NCI-H460 (cell line): Measurements from ENCODE around the gene NHERF2. TPM values are rescaled to one million over a fixed set of nuclear protein-coding genes. Genes with fewer than 3 reads are reported as not detected.
"Not testable (repeated sequence)": the region's sequence is repeated elsewhere in the genome, so short reads cannot be mapped to it uniquely, and the experiment has no call there.

Experiments used
- DNase-seq: peaks from one replicate; pipeline ENCODE4 v3.0.0-alpha.2; 2016; ENCODE audit warnings: low read depth; ENCODE audit errors: extremely low read depth
- total RNA-seq: library from RNA; depleted of rRNA; stranded (reverse); fragments of >200 nt; shearing (Covaris generic); gene quantifications from 2 replicates; pipeline ENCODE4 v1.2.3, GENCODE V29; 2014

Gene NHERF2
- total RNA-seq, 1 experiment from 2014 or later: 11.1 TPM

- no peak for DNase-seq
These were observed 1.5 kb upstream of the NHERF2 start for GRCh38 chr16:2025251-2025650.

- no peak for DNase-seq
These were observed 733 bp upstream of the NHERF2 start for GRCh38 chr16:2025878-2026460.

GRCh38 chr16:2027024-2028010, 615 bp downstream of the NHERF2 start:
- no peak for DNase-seq

- DNase-seq: no peak
These were observed 1.4 kb downstream of the NHERF2 start for GRCh38 chr16:2028146-2028545.

GRCh38 chr16:2028620-2029220, 2.0 kb downstream of the NHERF2 start:
- no peak for DNase-seq

- DNase-seq: no peak
These were observed 2.6 kb downstream of the NHERF2 start for GRCh38 chr16:2029350-2029749.

GRCh38 chr16:2030036-2030435, 3.3 kb downstream of the NHERF2 start:
- no peak for DNase-seq

- no peak for DNase-seq
These were observed 4.4 kb downstream of the NHERF2 start for GRCh38 chr16:2031081-2031577.

GRCh38 chr16:2032285-2033056, 5.8 kb downstream of the NHERF2 start:
- no peak for DNase-seq

GRCh38 chr16:2033057-2033908, 6.6 kb downstream of the NHERF2 start:
- DNase-seq: no peak

- DNase-seq: not testable (repeated sequence)
These were observed 7.4 kb downstream of the NHERF2 start for GRCh38 chr16:2033909-2034695.

- DNase-seq: no peak
These were observed 8.2 kb downstream of the NHERF2 start for GRCh38 chr16:2034696-2035430.

GRCh38 chr16:2035431-2036199, 8.9 kb downstream of the NHERF2 start:
- no peak for DNase-seq

- DNase-seq: no peak
These were observed 9.7 kb downstream of the NHERF2 start for GRCh38 chr16:2036200-2036966.

- DNase-seq: no peak
These were observed 10.4 kb downstream of the NHERF2 start for GRCh38 chr16:2037115-2037514.

GRCh38 chr16:2037647-2038381, 11.1 kb downstream of the NHERF2 start:
- no peak for DNase-seq
